ENCODE results near the gene TNS4. TPM values are rescaled to one million over a fixed set of nuclear protein-coding genes. Genes with fewer than 3 reads are reported as not detected.

Gene TNS4
- total RNA-seq, 1 experiment from 2014 or later: 36.6 TPM

GRCh38 chr17:40443988-40444899, 57.2 kb downstream of the TNS4 start (continued):
- TF ChIP-seq REST (IDR thresholded peaks at IDR 0.05; ENCODE audit: low read depth) (no peak), MAX (IDR thresholded peaks at IDR 0.05) (no peak), CBX3 (IDR thresholded peaks at IDR 0.05; ENCODE audit: low read depth) (no peak), ZBTB33 (IDR thresholded peaks at IDR 0.05; ENCODE audit: extremely low read depth, insufficient replicate concordance, low read length) (no peak), POLR2AphosphoS5 (IDR thresholded peaks at IDR 0.05; ENCODE audit: low read depth, low read length) (no peak), ZNF274 (IDR thresholded peaks at IDR 0.05; ENCODE audit: low read depth, low read length) (no peak)
